Transverse colon (tissue), 4 donors: ENCODE data around the gene ZNF335.

Experiments
- EP300 ChIP-seq: sonication (generic); formaldehyde crosslinking; IDR thresholded peaks from one replicate; pipeline ENCODE4 v1.6.1; 2017; ENCODE audit warnings: antibody characterized with exemption, low read depth
- POLR2A ChIP-seq: fragments of 450-650 bp; IDR thresholded peaks from one replicate; pipeline ENCODE4 v1.6.1; 2016; ENCODE audit warnings: antibody characterized with exemption, mild to moderate bottlenecking, moderate library complexity
- POLR2AphosphoS5 ChIP-seq, 3 donors: sonication (generic); formaldehyde crosslinking; IDR thresholded peaks; one replicate each; pipeline ENCODE4 v1.6.1; 2016; ENCODE audit warnings: antibody characterized with exemption in 3 of 3
- TF ChIP-seq, protein P1 (sequence below), 5 experiments: fragments of 200-600 bp in 3 of 5; fragments of 450-650 bp in 2 of 5; sonication (generic) in 3 of 5; IDR thresholded peaks; 1 replicate in 2 of 5; 2 replicates in 3 of 5; pipeline ENCODE4 v1.5.1; 2016 to 2017; ENCODE audit warnings: antibody characterized with exemption in 5 of 5, inconsistent platforms in 3 of 5, mild to moderate bottlenecking in 2 of 5, moderate library complexity in 1 of 5

- TF ChIP-seq, protein P1, sequence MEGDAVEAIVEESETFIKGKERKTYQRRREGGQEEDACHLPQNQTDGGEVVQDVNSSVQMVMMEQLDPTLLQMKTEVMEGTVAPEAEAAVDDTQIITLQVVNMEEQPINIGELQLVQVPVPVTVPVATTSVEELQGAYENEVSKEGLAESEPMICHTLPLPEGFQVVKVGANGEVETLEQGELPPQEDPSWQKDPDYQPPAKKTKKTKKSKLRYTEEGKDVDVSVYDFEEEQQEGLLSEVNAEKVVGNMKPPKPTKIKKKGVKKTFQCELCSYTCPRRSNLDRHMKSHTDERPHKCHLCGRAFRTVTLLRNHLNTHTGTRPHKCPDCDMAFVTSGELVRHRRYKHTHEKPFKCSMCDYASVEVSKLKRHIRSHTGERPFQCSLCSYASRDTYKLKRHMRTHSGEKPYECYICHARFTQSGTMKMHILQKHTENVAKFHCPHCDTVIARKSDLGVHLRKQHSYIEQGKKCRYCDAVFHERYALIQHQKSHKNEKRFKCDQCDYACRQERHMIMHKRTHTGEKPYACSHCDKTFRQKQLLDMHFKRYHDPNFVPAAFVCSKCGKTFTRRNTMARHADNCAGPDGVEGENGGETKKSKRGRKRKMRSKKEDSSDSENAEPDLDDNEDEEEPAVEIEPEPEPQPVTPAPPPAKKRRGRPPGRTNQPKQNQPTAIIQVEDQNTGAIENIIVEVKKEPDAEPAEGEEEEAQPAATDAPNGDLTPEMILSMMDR (IDR thresholded peaks at IDR 0.05) = no peak
- TF ChIP-seq POLR2AphosphoS5 (IDR thresholded peaks at IDR 0.05) (no peak), POLR2A (no peak), EP300 (no peak)
These were observed 27.6 kb downstream of the ZNF335 start for GRCh38 chr20:45944151-45944964.
